HUES48 (cell line): ENCODE results near the gene ARRDC3.

Experiments used
- H3K27ac ChIP-seq: one replicate; pipeline ENCODE4 v1.7.0; 2013; ENCODE audit warnings: low read depth, low read length, inconsistent platforms
- H3K27me3 ChIP-seq: 2 replicates; pipeline ENCODE4 v1.6.1; 2013; ENCODE audit warnings: mild to moderate bottlenecking, low read length; ENCODE audit not compliant: control insufficient read depth, insufficient read depth
- H3K36me3 ChIP-seq: 2 replicates; pipeline ENCODE4 v1.6.1; 2013; ENCODE audit warnings: low read length; ENCODE audit not compliant: control insufficient read depth, insufficient read depth
- H3K4me1 ChIP-seq: 2 replicates; pipeline ENCODE4 v1.6.1; 2013; ENCODE audit warnings: mild to moderate bottlenecking, low read length; ENCODE audit not compliant: control insufficient read depth, insufficient read depth
- H3K4me3 ChIP-seq: 2 replicates; pipeline ENCODE4 v1.5.1; 2013; ENCODE audit warnings: mild to moderate bottlenecking, low read depth, low read length
- H3K9ac ChIP-seq: 2 replicates; pipeline ENCODE4 v1.6.1; 2013; ENCODE audit warnings: mild to moderate bottlenecking, low read depth, low read length, moderate library complexity
- H3K9me3 ChIP-seq: 2 replicates; pipeline ENCODE4 v1.6.1; 2013; ENCODE audit warnings: low read length; ENCODE audit not compliant: control insufficient read depth, insufficient read depth

ARRDC3 gene

GRCh38 chr5:91373600-91373999 lies 9.5 kb downstream of the ARRDC3 start:
- no peak overlapping the region for H3K4me3 ChIP-seq
- H3K27me3 ChIP-seq: no peaks in the 10 kb centered on the region
- H3K4me1 ChIP-seq: peaks cover 7% of the 10 kb centered on the region; the same call in 1 of the 2 replicates
- peaks cover 100% of the 10 kb centered on the region for H3K36me3 ChIP-seq
- H3K9ac ChIP-seq: no peak overlapping the region
- no peaks in the 10 kb centered on the region for H3K9me3 ChIP-seq
- H3K27ac ChIP-seq: no peak overlapping the region

- Histone ChIP-seq H3K9ac (no peak overlapping the region), H3K9me3 (no peaks in the 10 kb centered on the region), H3K4me1 (peaks cover 3% of the 10 kb centered on the region; the same call in 1 of the 2 replicates), H3K27me3 (no peaks in the 10 kb centered on the region), H3K4me3 (no peak overlapping the region), H3K36me3 (peaks cover 100% of the 10 kb centered on the region), H3K27ac (no peak overlapping the region)
Observed at GRCh38 chr5:91373006-91373405, 10.1 kb downstream of the ARRDC3 start.

DNA sequence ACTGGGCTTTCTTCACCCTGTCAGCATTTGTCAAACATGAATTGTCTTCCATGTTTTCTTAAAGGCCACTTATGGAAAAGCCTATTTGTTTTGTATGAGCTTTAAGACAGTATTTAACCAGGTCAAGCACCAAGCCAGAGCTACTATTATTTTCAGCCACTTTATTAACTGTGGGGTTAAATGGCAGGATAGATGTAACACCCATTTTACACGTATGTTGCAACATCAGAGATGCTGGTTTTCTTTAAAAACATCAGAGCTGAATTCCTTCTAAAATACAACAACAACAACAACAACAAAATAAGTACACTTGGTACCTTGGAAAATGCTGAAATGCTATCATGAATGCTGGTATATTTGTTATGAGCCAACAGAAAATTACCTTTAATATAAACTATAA lies 13.6 kb downstream of the ARRDC3 start:
- Histone ChIP-seq H3K9me3 (no peaks in the 10 kb centered on the region), H3K9ac (no peak overlapping the region), H3K36me3 (peaks cover 71% of the 10 kb centered on the region), H3K27me3 (no peaks in the 10 kb centered on the region), H3K4me3 (no peak overlapping the region), H3K27ac (no peak overlapping the region), H3K4me1 (no peaks in the 10 kb centered on the region)

- Histone ChIP-seq H3K27me3 (no peaks in the 10 kb centered on the region), H3K27ac (no peak overlapping the region), H3K9me3 (no peaks in the 10 kb centered on the region), H3K36me3 (peaks cover 57% of the 10 kb centered on the region), H3K4me3 (no peak overlapping the region), H3K9ac (no peak overlapping the region), H3K4me1 (no peaks in the 10 kb centered on the region)
Observed at GRCh38 chr5:91367908-91368648, 15.0 kb downstream of the ARRDC3 start.

- no peak overlapping the region for H3K27ac ChIP-seq
- H3K9me3 ChIP-seq: no peaks in the 10 kb centered on the region
- H3K36me3 ChIP-seq: peaks cover 50% of the 10 kb centered on the region
Observed at GRCh38 chr5:91367344-91367743, 15.8 kb downstream of the ARRDC3 start.

DNA sequence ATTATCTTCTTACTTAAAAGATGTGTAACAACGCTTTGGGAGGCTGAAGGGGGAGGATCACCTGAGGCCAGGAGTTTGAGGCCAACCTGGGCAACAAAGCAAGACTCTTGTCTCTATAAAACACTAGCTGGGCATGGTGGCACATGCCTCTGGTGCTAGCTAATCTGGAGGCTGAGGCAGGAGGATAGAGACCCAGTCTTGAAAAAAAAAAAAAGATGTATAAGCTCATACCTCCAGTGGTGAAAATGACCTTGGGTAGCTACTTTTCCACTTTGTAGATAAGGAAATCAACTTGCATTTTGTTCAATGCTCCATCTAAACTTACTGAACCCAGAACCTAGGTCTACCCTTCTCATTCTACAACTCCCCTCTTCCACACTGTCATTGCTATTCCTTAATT lies 16.6 kb downstream of the ARRDC3 start:
- no peak overlapping the region for H3K27ac ChIP-seq
- H3K36me3 ChIP-seq: peaks cover 42% of the 10 kb centered on the region
- H3K27me3 ChIP-seq: no peaks in the 10 kb centered on the region

More at GRCh38 chr5:91367344-91367743, 15.8 kb downstream of the ARRDC3 start:
- H3K27me3 ChIP-seq: no peaks in the 10 kb centered on the region
- H3K9ac ChIP-seq: no peak overlapping the region
- no peaks in the 10 kb centered on the region for H3K4me1 ChIP-seq
- no peak overlapping the region for H3K4me3 ChIP-seq

GRCh38 chr5:91365498-91365897 lies 17.6 kb downstream of the ARRDC3 start:
- H3K4me3 ChIP-seq: no peak overlapping the region
- no peaks in the 10 kb centered on the region for H3K4me1 ChIP-seq
- H3K9ac ChIP-seq: no peak overlapping the region
- peaks cover 32% of the 10 kb centered on the region for H3K36me3 ChIP-seq
- no peak overlapping the region for H3K27ac ChIP-seq
- no peaks in the 10 kb centered on the region for H3K27me3 ChIP-seq
- H3K9me3 ChIP-seq: no peaks in the 10 kb centered on the region

More for the DNA sequence above, 16.6 kb downstream of the ARRDC3 start:
- Histone ChIP-seq H3K4me3 (no peak overlapping the region), H3K9me3 (no peaks in the 10 kb centered on the region), H3K9ac (no peak overlapping the region), H3K4me1 (no peaks in the 10 kb centered on the region)

DNA sequence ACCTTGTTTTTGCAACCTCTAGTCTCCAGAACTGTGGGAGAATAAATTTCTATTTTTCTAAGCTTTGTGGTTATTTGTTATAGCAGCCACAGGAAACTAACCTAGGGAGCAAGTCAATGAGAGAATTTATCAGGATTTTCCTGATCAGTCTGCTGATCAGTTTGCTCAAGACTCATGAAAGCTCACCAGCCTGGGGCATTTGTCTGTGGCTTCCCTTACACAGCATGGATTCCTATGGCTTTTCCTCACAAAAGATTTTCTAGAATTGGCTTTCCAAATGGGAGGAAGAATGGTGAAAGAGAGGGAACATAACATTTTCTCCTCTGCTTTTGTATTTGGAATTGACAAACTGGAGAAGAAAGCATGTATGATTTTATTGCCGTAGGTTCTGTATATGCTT lies 20.2 kb downstream of the ARRDC3 start:
- Histone ChIP-seq H3K4me3 (no peak overlapping the region), H3K36me3 (0 out of 2 replicates have a peak, but pooled peaks cover 6% of the 10 kb centered on the region), H3K9me3 (no peaks in the 10 kb centered on the region), H3K27me3 (no peaks in the 10 kb centered on the region), H3K4me1 (peaks cover 5% of the 10 kb centered on the region), H3K9ac (no peak overlapping the region), H3K27ac (no peak overlapping the region)

DNA sequence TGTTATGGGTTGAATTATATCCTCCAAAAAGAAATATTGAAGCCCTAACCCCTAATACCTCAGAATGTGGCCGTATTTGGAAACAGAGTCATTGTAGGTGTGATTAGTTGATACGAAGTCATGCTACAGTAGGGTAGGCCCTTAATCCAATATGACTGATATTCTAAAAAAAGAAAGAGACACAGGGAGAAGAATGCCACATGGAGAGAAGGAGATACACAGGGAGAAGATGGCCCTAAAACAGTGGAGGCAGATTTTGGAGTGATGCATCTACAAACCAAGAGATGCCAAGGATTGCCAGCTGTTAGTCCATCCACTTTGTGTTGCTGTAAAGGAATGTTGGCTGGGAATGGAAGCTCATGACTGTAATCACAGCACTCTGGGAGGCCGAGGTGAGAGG lies 21.3 kb downstream of the ARRDC3 start:
- no peak overlapping the region for H3K4me3 ChIP-seq
- H3K4me1 ChIP-seq: peaks cover 14% of the 10 kb centered on the region
- H3K9me3 ChIP-seq: no peaks in the 10 kb centered on the region
- no peak overlapping the region for H3K9ac ChIP-seq
- H3K27ac ChIP-seq: no peak overlapping the region
- H3K36me3 ChIP-seq: no peaks in the 10 kb centered on the region
- H3K27me3 ChIP-seq: no peaks in the 10 kb centered on the region

GRCh38 chr5:91361055-91361701 lies 21.9 kb downstream of the ARRDC3 start:
- Histone ChIP-seq H3K27me3 (no peaks in the 10 kb centered on the region), H3K9ac (no peak overlapping the region), H3K9me3 (no peaks in the 10 kb centered on the region), H3K4me1 (peaks cover 15% of the 10 kb centered on the region), H3K4me3 (no peak overlapping the region), H3K36me3 (no peaks in the 10 kb centered on the region), H3K27ac (no peak overlapping the region)

DNA sequence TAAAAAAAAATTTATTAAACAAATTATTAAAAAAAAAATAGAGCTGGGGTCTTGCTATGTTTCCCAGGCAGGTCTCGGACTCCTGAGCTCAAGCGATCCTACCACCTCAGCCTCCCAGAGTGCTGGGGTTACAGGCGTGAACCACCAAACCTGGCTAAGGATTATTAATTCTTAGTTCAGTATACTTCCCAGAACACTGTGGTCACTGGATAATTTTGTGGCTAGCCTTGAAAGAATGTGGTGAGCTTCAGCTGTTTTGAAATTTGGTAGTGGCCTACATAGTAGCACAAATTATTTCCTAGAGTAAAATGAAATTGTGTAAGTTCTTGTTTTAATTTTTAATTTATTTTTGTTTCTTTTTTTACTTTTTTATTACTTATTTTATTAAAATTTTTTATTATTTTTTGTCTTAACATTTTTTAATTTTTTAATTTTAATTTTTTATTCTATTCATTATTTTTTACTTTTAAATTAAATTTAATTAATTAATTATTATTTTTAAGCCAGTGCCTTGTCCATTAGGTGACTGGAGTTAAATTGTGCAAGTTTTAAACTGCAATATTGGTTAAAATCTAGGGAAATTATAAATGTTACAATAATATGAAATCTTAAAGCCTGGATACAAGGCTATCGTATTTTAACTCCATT lies 23.0 kb downstream of the ARRDC3 start:
- H3K9ac ChIP-seq: no peak overlapping the region
- H3K4me3 ChIP-seq: no peak overlapping the region
- H3K36me3 ChIP-seq: no peaks in the 10 kb centered on the region
- no peak overlapping the region for H3K27ac ChIP-seq
- H3K27me3 ChIP-seq: no peaks in the 10 kb centered on the region
- H3K9me3 ChIP-seq: no peaks in the 10 kb centered on the region
- peaks cover 15% of the 10 kb centered on the region for H3K4me1 ChIP-seq
